Right ventricle myocardium inferior (tissue), 1 donor: ENCODE measurements around the gene CSTF1. TPM values are rescaled to one million over a fixed set of nuclear protein-coding genes. Genes with fewer than 3 reads are reported as not detected.

ENCODE experiments used
- ATAC-seq: fragments of 200-7000 bp; cut with Tn5 transposase; one replicate; pipeline ENCODE4 v1.9.1; 2020; ENCODE audit warnings: mild to moderate bottlenecking, moderate library complexity
- DNase-seq: peaks from one replicate; pipeline ENCODE4 v3.0.0; 2021; ENCODE audit errors: missing footprints
- intact Hi-C: fragments of 100-400 bp; cut with DNase I; formaldehyde crosslinking; loops from one replicate; pipeline ENCODE4 v1.11.0; 2022
- long read RNA-seq: library from polyadenylated mRNA; unstranded; transcript quantifications from one replicate; pipeline ENCODE4 v2.0.0, GENCODE V29; 2021
- total RNA-seq: library from RNA; stranded (reverse); fragmentation: NEBNext Ultra II Directional; extraction: Animal tissue kit (Norgen Biotek cat#: 25700); gene quantifications from one replicate; pipeline ENCODE4 v1.2.1, GENCODE V29; 2021
- donor health status: DM: no; HTN: yes; CAD: no; lungs with severe emphysema.

The CSTF1 gene
- total RNA-seq = 18.6 TPM
- long read RNA-seq, full-length matches to known transcripts = 10 of 13 reads
- long read RNA-seq, partial matches to known transcripts = 0 of 13 reads
- long read RNA-seq, other reads (novel, unspliced or antisense) = 3 of 13 reads

GRCh38 chr20:56392132-56392880 lies at the start of gene CSTF1, which contains the start of gene AURKA:
TSS of gene CSTF1 (plus strand) at chr20:56392645. CDS start at chr20:56395553, 2,908 bp downstream.
TSS of gene AURKA (minus strand) at chr20:56392215. CDS start at chr20:56388197, 4,018 bp downstream.
- ATAC-seq = peak; percentile 99
- intact Hi-C loops = loop anchor here (1.0 to 5.0 kb wide), 2 partner anchors 35 to 76 kb away; partner anchors contain the start of genes FAM210B and RTF2

DNA sequence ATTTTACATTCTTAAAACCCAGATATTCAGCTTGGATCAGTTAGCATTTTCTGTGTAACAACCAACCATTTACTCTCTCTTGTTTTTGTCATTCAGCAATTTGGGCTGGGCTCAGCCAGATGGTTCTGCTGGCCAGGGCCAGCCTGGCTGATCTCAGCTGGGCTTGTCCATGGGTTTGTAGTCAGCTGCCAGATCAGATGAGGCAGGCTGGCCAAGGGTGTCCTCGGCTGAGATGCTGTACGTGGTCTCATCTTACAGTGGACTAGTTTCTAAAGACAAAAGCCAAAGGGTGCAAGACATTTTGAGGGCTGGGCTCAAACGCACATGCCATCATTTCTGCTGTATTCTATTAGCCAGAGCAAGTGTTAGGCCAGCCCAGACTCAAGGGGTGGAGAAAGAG lies 49.7 kb upstream of the CSTF1 start:
- no peak for ATAC-seq
- no peak for DNase-seq
- intact Hi-C loops = no loop called here

More at GRCh38 chr20:56392132-56392880, at the start of gene CSTF1, which contains the start of gene AURKA:
- peak; percentile 100 for DNase-seq

DNA sequence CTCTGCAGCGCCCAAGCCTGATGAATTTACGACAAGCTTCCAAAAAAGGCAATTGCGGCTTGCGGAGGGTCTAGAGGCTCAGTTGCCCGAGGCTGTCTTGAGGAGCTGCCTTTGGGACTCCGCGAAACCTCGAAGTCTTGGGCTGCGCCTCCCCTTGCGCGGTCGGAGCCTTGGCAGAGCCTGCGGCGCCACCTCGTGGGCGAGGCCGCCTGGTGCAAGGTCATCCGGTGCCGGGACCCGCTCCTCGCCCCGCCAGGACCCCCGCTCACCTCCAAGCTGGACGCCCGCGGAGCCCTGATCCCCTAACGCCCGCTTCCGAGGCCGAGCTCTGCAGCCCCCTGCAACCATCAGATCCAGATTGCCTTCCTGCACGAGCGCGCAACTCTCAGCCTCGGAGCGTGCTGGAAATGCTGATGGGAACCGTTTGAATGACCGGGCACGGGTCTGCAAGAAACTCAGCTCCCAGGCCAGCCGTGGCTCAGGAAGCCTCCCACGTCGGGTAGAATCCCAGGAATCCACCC lies 48.5 kb upstream of the CSTF1 start:
- ATAC-seq = no peak
- intact Hi-C loops = no loop called here

DNA sequence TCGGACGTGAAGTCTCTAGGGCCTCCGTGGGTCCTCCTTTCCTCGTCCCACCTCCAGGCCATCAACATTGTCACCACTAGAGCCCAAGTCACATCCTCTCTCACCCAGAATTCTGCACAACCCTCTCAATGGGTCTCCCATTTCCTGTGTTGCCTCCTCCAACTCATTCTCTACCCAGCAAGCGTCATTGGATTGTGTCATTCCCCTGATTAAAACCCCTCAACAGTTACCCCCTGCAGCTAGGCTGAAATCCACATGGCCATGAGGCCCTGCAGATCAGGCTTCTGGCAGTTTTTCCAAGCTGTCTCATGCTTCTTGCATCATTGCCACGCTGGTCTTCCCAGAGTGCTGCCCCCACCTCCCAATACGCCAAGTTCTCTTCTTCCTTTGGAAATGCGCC lies 46.5 kb upstream of the CSTF1 start:
- intact Hi-C loops = no loop called here
- DNase-seq (no peak), ATAC-seq (no peak)

More for the DNA sequence above, 48.5 kb upstream of the CSTF1 start:
- DNase-seq = no peak

GRCh38 chr20:56347628-56348304 lies 44.7 kb upstream of the CSTF1 start:
- ATAC-seq (no peak), DNase-seq (no peak)
- intact Hi-C loops = no loop called here

DNA sequence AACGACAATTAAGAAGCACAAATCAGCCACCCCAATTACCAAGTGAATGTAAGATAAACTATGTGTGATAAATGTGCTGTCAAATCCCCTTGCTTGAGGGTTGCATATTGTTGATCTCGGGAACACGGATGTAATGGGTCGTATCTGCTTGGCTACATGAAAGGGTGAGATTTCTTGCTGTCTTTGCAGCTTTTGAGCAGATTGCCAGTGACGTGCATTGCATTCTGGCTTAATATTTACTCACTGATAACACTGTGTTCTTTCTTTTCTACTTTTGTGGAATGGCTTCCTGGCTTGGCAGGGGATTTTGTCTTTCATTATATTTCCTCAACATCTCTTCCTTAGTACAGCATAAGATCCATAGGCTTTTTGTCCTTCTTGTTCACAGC lies 44.1 kb upstream of the CSTF1 start:
- DNase-seq (no peak), ATAC-seq (no peak)
- intact Hi-C loops = no loop called here

DNA sequence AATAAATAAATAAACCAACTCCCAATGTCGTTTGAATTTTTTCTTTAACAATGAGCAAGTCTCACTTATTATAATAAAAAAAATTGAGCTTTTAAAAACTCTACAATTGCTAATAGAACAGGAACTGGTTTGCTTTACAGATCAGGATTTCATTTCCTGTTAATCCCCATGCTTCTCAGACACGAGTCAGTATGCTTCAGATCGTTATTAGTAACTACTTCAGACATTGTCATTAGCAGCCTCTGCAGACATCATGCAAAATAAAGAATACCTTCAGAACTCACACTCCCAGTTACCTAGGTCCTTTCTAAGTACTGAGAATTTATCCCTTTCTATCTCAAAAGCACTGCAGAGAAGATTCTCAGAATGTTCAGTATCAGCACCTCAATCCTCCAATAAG lies 43.7 kb upstream of the CSTF1 start:
- intact Hi-C loops = no loop called here
- ATAC-seq (no peak), DNase-seq (no peak)

GRCh38 chr20:56350842-56351241 lies 41.6 kb upstream of the CSTF1 start:
- no peak for DNase-seq
- ATAC-seq = no peak
- intact Hi-C loops = no loop called here

DNA sequence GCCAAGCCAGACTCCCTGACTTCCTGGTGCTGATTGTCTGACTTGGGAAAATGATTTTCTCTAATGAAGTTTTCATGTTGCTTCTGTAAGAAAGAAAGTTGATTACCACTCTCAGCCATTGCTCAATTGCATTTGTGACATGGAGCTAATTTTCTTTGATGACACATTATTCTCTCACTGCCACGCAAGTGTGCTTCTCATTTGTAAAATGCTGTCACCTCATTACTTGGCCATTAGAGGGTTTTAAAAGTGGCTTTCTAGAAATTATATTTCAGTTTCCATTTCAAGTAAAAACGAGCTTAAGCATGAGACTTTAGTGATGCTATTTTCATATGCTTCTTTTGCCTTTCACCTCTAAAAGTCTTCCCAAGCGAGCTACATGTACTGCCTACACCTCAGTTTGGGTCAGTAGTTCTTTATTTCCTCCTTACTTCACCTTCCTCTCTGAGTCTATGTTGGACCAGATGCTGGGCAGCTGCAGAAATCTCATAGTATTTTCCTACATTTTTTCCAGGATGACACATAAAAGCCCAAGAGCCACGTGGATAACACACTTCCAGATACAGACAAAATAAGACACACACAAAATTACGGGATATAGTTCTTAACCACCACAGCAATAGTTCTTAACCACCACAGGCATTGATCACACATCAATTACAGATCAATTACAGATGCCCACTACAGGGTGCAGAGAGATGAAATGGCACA lies 39.9 kb upstream of the CSTF1 start:
- ATAC-seq (no peak), DNase-seq (no peak)
- intact Hi-C loops = no loop called here

GRCh38 chr20:56353356-56353755 lies 39.1 kb upstream of the CSTF1 start:
- intact Hi-C loops = no loop called here
- ATAC-seq (no peak), DNase-seq (no peak)

DNA sequence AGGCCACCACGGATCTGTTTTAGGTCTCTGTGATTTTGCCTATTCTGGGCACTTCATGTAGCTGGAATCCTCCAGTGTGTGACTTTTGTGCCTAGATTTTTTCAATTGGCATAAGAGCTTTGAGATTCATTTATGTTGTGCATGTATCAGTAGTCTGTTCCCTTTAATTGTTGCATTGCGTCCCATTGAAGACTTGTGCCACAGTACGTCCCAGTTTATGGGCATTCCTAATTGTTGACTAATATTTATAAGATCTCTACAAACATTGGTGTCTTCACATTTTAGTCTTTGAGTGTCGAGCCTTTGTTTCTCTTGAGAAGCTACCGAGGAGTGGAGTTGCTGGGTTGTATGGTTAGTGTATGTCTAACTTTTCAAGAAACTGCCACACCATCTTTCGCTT lies 34.4 kb upstream of the CSTF1 start:
- ATAC-seq = no peak
- no peak for DNase-seq
- intact Hi-C loops = loop anchor here (5.0 kb wide), 1 partner anchor 34 kb away; the partner anchor contains the start of genes AURKA and CSTF1

- intact Hi-C loops = loop anchor here (5.0 kb wide), 1 partner anchor 34 kb away; the partner anchor contains the start of genes AURKA and CSTF1
- peak; percentile 99 for ATAC-seq
These were observed 33.7 kb upstream of the CSTF1 start, which contains the start of gene FAM210B for GRCh38 chr20:56358600-56359211. TSS of gene FAM210B (plus strand) at chr20:56358974. CDS start at chr20:56359006, 32 bp downstream.

GRCh38 chr20:56359212-56360132 lies 33.0 kb upstream of the CSTF1 start:
- DNase-seq = peak; percentile 78
- ATAC-seq = peak; percentile 56
- intact Hi-C loops = loop anchor here (5.0 kb wide), 1 partner anchor 33 kb away; the partner anchor contains the start of genes AURKA and CSTF1

More at GRCh38 chr20:56358600-56359211, 33.7 kb upstream of the CSTF1 start, which contains the start of gene FAM210B:
- DNase-seq = peak; percentile 94

- no peak for ATAC-seq
- no peak for DNase-seq
- intact Hi-C loops = no loop called here
These were observed 32.1 kb upstream of the CSTF1 start for GRCh38 chr20:56360133-56360907.

DNA sequence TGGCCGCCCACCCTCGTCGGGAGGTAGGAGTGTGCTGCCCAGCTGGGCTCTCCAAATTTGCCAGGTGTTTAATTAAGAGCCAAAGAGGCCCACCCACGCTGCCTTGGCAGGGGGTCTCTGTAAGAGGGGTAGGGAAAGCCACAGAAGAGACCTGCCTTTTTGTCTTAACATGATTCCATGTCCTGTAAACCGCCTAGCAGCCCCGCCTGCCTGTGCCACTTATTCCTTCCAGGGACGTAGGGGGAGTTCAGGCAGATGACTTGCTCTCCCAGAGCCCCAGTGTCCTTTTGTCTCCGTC lies 31.6 kb upstream of the CSTF1 start:
- intact Hi-C loops = no loop called here
- ATAC-seq (no peak), DNase-seq (no peak)

- no peak for ATAC-seq
- intact Hi-C loops = no loop called here
- no peak for DNase-seq
These were observed 30.5 kb upstream of the CSTF1 start for GRCh38 chr20:56361900-56362299.
